ENCODE results near the gene CST3.

Gene CST3

DNA sequence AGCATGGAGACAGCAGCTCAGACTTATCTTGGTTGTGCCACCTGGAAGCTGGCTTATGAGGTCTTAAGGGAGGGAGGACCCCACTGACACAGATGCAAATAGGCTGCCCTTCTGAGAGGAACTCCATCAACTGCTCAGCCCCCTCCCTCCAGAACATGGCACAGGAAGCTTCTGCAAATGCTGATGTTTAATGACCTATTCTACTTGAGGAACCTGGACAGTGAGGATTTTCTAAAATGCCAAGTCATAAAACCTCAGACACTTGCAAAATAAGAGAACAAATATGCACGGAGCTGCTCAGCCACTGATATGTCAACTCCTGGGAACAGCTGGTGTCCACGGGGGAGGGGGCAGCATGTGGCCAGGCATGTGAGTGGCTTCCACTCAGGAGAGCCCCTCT, 35.5 kb downstream of the CST3 start:
- DNase-seq (ENCODE audit: low spot score) = no peak

DNA sequence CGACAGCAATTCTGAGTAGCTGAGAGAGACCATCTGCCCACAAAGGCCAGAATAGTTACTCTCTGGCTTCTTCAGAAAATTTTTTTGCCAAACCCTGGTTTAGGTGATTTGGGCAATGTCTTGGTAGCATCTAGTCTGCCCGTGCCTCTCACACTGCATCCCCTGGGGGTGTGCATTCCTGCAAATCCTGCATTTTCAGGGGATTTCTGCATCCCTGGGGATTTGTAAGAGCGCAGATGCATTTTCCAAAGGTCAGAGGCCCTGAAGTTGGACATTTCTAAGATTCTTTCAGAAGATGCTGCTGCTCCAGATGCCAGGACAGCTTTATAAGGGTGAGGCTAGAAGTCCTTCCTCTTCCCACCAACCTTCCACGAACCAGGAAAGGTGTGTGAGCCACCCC, 36.0 kb downstream of the CST3 start:
- DNase-seq (ENCODE audit: low spot score) = no peak

DNA sequence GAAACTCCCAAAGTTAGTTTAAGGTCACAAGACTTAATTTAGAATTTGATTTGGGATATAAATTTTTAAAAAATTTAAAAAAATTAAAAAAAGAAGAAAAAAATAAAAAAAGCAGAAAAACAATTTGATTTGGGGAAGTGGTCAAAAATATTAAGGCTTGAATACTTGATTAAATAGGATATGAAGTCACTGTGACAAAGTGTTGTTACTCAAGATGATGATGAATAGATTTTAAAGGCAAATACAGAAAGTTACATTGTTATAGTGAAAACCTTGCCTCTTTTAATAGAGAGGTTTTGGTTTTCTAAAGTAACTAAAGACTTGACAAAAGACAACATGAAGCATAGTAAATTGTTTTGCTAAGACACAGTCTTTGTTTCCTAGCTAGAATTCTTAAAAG, 39.3 kb downstream of the CST3 start:
- DNase-seq (ENCODE audit: low spot score) = no peak

DNA sequence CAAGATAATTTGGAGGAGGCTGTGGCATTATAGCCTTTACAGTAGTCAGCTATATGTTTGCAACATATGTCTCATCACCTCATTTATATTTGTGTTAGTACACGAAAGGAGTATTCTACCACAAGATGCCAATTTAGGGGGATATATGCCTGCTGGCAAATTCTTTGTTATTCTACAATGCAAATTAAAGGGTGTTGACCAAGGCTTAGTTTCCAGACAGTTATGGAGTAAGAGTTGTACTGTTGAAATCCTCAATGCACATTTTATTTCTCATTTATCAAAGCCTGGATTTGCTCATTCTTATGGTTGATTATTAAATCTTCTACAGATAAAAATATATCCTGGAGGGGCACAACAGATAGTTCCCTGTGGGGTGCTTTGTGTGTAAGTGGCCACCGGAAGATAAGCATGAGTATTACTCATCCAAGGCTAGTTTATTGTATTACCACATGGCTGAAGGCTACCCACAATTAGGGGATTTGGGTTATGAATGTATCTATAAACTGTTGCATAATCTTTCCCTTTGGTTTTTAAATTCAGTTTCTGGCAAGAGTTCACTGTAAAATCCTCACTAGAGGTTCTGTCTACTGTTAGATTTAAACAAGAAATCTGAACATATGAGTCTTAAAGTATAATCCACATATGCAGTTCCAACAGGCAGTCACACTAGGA, 41.0 kb downstream of the CST3 start:
- peak; percentile 0 for DNase-seq (ENCODE audit: low spot score)

DNA sequence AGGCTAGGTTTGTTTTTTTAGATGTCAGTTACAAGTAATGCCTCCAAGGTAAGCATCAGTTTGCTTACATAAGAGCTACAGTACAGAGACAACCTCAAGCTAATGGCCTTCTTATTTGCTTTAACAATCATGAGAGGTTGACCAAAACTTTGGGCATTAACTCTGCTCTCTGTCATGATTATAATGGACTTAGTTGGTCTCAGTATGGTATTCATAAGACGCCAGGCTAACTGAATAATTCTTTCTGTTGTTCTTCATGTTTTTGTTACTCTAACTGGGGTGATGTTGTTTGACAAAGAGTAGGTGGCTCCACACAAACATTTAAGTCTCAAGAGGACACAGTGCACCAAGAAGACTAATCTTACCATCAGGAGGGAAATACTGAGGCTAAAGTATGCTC, 41.8 kb downstream of the CST3 start:
- peak; percentile 1 for DNase-seq (ENCODE audit: low spot score)

DNA sequence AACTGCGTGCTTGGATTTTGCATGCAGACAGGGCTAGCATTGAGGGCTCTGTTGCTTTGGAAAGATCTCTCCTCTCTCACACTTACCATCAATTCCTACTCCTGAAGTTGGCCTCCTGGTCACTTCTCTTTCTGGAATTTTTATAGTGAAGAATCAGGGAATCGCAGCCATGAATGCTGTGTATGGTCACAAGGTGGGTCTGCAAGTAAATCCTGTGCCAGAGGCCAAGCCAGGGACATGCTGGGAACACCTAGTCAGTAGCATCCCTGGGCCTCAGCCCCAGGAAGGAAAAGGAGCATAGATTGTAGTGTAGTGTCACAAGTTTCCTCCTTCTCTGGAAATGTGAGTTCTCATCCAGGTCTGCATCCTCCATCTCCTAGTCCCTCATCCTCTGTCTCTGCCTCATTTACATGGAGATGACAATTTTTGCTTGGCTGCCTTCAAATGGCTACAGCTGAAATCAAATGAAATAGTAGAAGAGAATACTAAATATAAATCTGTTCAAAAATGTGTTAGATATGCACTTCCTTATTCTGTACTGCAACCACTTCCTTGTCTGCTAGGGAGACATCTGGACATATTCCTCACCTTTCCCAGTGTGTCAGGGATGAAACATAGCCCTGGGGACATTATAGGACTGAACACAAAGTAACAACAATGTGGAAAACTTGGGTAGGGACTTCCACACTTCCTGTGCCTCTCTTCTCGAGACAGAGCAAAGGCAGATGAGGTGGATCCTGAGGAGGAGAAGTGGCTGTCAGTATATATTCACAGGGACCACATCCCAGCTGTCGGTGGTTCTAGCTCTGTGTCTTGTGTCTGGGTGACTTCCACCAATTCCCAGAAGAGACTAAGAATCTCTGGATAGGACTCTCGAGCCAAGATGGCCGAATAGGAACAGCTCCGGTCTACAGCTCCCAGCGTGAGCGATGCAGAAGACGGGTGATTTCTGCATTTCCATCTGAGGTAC, 49.0 kb downstream of the CST3 start:
- DNase-seq (ENCODE audit: low spot score) = no peak

DNA sequence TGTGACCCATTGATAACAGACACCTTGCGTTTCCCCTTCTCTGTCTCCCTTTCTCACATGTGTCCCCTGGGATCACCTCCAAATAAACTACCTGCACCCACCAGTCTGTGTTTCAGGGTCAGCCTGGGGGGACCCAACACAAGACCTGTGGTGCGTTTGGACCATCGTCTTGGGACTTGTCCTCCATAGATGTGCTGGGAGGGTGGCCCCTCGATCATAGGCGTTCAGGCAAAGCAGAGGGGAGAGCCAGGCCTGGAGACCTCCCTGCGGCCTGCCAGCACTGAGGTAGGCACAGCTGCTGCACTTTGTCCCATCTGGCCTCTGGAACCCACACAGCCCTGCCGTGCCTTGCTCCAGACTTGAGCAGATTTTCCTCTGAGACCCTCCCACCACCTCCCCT, 50.1 kb downstream of the CST3 start:
- DNase-seq (ENCODE audit: low spot score) = no peak

DNA sequence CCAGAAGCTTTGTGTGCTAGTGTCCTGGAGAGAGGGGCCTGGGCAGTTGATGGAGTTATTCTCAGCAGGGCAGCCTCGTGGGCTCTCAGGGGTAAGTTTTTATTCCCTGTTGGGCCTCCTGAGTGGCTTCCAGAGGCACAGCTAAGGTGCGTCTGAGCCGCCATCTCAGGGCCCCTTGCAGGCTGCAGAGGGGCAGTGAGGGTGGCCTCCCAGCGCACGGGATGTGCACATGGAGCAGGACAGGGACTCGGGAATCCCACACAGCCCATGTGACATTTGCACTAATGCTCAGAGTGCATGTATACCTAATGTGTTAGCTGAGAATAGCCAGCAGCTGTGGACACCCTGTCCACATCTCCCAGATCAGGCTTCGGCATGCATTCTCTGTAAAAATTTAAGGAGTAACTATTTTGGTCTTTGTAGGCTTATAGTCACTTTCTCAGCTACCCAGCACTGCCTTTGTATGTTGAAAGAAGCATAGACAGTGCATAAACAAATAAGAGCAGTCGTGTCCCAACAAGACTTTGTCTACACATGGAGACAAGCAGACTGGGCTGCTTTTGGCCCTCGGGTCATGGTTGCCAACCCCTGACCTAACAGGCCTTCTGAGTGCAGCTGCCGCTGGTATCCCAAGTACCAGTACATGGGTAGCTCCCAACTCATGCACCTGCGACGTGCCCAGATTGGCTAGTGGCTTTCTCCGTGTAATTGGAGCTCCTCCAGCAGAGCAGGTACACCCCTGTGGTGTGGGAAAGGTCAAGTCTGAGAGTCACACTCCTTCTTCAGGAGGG, 50.8 kb downstream of the CST3 start:
- DNase-seq (ENCODE audit: low spot score) = no peak

DNA sequence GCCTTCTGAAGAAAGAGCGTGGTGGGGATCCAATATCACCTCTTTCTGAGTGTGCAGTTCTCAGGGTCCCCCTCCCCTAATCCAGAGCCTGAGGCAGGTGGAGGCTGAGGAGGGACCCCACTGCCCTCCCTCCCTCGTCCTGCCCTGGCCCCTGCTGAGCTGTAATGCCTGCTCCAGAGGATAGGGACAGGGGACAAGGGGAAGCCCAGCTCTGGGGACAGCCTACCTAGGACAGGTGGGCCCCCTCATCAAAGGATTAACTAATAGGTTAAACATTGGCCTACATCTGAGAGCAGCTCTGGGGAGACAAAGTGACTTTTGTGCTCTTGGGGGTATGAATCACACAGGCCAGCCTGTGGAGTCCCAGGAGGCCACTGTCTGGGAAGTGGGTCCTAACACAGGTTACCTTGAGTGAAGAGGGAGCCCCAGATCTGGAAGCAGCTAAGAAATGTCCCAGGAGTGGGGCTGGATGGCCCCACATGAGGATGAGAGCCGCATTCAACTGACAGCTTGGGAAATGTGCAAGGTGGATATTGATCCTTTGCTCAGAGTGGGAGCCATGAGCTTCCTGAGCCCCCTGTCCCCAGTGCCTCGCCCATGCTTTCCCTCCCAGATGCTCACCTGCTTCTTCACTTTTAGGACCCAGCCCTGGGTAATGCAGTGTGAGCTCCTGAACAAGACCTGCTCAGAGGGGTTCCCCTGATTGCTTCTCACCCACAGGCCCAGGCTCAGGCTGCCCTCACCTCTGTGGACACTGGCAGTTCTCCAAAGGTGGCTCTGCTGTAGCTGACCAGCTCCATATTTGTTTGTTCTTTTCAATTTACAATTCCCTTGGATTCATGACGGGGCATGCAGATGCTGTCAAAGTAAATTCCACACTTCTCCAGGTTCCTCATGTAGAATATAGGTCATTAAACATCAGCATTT, 51.7 kb downstream of the CST3 start:
- no peak for DNase-seq (ENCODE audit: low spot score)

DNA sequence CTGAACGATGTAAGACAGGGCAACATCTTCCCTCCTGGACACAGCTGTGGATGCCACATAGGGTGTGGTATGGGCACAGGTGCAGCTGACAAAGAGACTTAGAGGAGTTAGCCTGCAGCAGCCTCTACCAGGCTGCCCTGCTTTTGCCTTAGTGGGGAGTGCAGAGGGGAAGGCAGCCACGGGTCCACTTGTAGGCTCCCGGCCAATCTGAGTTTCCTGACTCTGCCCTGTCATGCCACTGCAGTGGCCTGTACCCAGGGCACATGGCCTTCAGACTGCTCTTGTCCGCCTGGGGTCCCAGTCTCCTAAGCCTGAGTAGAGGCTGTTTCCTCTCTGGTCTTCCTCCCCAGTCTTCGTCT, 52.3 kb downstream of the CST3 start:
- no peak for DNase-seq (ENCODE audit: low spot score)

DNA sequence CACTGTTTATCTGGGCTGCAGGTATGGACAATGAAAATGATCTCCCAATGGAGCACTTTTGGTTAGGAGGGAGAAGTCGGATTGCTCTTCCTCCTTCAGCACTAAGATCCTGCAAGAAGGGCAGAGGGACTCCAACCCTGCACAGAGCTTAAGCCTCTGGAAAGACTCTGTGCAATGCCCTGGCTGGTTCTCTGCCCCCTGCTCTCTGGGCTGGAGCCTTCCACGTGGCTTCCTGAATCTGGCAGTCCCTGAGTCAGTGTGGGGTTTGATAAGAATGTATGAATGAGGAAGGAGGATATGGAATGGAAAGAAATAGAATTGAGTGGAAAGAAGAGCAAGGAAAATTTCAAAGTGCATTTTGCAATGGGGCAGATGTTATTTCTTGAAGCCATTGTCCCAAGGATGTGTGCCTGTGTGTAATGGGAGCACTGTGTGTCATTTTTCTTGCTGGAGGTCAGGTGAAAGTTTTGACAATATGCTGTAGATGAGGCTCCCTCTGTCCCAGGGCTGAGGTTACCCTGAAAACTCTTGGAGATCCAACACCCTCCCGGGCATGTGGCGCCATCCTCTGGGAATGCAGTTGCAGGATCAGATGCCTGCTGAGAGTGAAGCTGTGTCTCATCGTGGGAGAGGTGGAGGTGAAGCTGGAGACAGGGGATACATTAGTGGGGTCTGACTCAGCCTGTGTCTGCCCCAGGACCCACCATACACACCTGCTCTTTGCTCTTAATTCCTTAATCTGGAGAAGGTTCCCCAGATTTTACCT, 53.1 kb downstream of the CST3 start:
- DNase-seq (ENCODE audit: low spot score) = no peak

All from iPS-NIHi11 (cell line).